HG03521 (cell line): Measurements from ENCODE around the gene RIN3.
"Not testable (repeated sequence)": the region's sequence is repeated elsewhere in the genome, so short reads cannot be mapped to it uniquely, and the experiment has no call there.

Experiments
- ATAC-seq: cut with Tn5 transposase; IDR thresholded peaks from one replicate; pipeline ENCODE4 v1.9.1; 2021; ENCODE audit warnings: mild to moderate bottlenecking, moderate library complexity; ENCODE audit not compliant: unreplicated experiment

Gene RIN3

GRCh38 chr14:92617581-92617980 lies 104.0 kb downstream of the RIN3 start:
- no peak for ATAC-seq

GRCh38 chr14:92619671-92620456 lies 106.3 kb downstream of the RIN3 start:
- no peak for ATAC-seq

- no peak for ATAC-seq
These were observed 108.7 kb downstream of the RIN3 start for GRCh38 chr14:92622311-92622710.

- no peak for ATAC-seq
These were observed 111.2 kb downstream of the RIN3 start for GRCh38 chr14:92624764-92625163.

- no peak for ATAC-seq
These were observed 111.6 kb downstream of the RIN3 start for GRCh38 chr14:92625213-92625612.

- ATAC-seq = no peak
These were observed 112.5 kb downstream of the RIN3 start for GRCh38 chr14:92626041-92626440.

GRCh38 chr14:92627707-92628215 lies 114.2 kb downstream of the RIN3 start:
- no peak for ATAC-seq

GRCh38 chr14:92628636-92629035 lies 115.1 kb downstream of the RIN3 start:
- ATAC-seq = no peak

- no peak for ATAC-seq
These were observed 116.8 kb downstream of the RIN3 start for GRCh38 chr14:92630367-92630766.

- ATAC-seq = no peak
These were observed 117.5 kb downstream of the RIN3 start for GRCh38 chr14:92631098-92631497.

GRCh38 chr14:92632546-92633273 lies 119.1 kb downstream of the RIN3 start:
- ATAC-seq = no peak

GRCh38 chr14:92633274-92633616 lies 119.7 kb downstream of the RIN3 start:
- ATAC-seq = no peak

GRCh38 chr14:92633724-92634123 lies 120.1 kb downstream of the RIN3 start:
- no peak for ATAC-seq

GRCh38 chr14:92635031-92635430 lies 121.5 kb downstream of the RIN3 start:
- ATAC-seq = no peak

GRCh38 chr14:92635896-92636295 lies 122.3 kb downstream of the RIN3 start:
- no peak for ATAC-seq

- ATAC-seq = no peak
These were observed 123.6 kb downstream of the RIN3 start for GRCh38 chr14:92637228-92637627.

GRCh38 chr14:92637864-92638263 lies 124.3 kb downstream of the RIN3 start:
- ATAC-seq = no peak

- no peak for ATAC-seq
These were observed 124.7 kb downstream of the RIN3 start for GRCh38 chr14:92638266-92638665.

GRCh38 chr14:92638904-92639303 lies 125.3 kb downstream of the RIN3 start:
- no peak for ATAC-seq

- not testable (repeated sequence) for ATAC-seq
These were observed 126.0 kb downstream of the RIN3 start for GRCh38 chr14:92639472-92640117.

GRCh38 chr14:92641306-92641705 lies 127.7 kb downstream of the RIN3 start:
- ATAC-seq = no peak
